Endothelial cell (in vitro differentiated cells): ENCODE data around the gene CNTNAP5. TPM values are rescaled to one million over a fixed set of nuclear protein-coding genes. Genes with fewer than 3 reads are reported as not detected.

Experiments used
- DNase-seq: peaks from one replicate; pipeline ENCODE4 v3.0.0; 2021; ENCODE audit warnings: low spot score
- H3K27ac Mint-ChIP-seq: one replicate; pipeline ENCODE4 v1.8.0; 2021; ENCODE audit warnings: mixed read lengths, inconsistent platforms; ENCODE audit not compliant: unreplicated experiment
- H3K27me3 Mint-ChIP-seq: one replicate; pipeline ENCODE4 v1.8.0; 2021; ENCODE audit warnings: mild to moderate bottlenecking, moderate library complexity, mixed read lengths, inconsistent platforms; ENCODE audit not compliant: unreplicated experiment
- H3K36me3 Mint-ChIP-seq: one replicate; pipeline ENCODE4 v1.8.0; 2021; ENCODE audit warnings: mild to moderate bottlenecking, low read depth, mixed read lengths, inconsistent platforms; ENCODE audit not compliant: unreplicated experiment
- H3K4me1 Mint-ChIP-seq: one replicate; pipeline ENCODE4 v1.8.0; 2021; ENCODE audit warnings: mild to moderate bottlenecking, mixed read lengths, inconsistent platforms; ENCODE audit not compliant: unreplicated experiment
- H3K4me3 Mint-ChIP-seq: one replicate; pipeline ENCODE4 v1.8.0; 2021; ENCODE audit warnings: mild to moderate bottlenecking, mixed read lengths, inconsistent platforms; ENCODE audit not compliant: unreplicated experiment
- H3K9me3 Mint-ChIP-seq: one replicate; pipeline ENCODE4 v1.8.0; 2021; ENCODE audit warnings: mixed read lengths, inconsistent platforms; ENCODE audit not compliant: unreplicated experiment
- total RNA-seq: library from RNA; stranded (reverse); fragmentation: NEBNext Ultra II Directional; extraction: Animal tissue kit (Norgen Biotek cat#: 25700); gene quantifications from one replicate; pipeline ENCODE4 v1.2.1, GENCODE V29; 2021; ENCODE audit not compliant: unreplicated experiment
- TF ChIP-seq, protein P1 (sequence below): fragments of 200-600 bp; sonication (generic); IDR thresholded peaks from one replicate; pipeline ENCODE4 v1.5.0; 2021; ENCODE audit warnings: antibody characterized with exemption; ENCODE audit not compliant: unreplicated experiment

The CNTNAP5 gene
- total RNA-seq, 1 donor from 2014 or later: 5.0 TPM

DNA sequence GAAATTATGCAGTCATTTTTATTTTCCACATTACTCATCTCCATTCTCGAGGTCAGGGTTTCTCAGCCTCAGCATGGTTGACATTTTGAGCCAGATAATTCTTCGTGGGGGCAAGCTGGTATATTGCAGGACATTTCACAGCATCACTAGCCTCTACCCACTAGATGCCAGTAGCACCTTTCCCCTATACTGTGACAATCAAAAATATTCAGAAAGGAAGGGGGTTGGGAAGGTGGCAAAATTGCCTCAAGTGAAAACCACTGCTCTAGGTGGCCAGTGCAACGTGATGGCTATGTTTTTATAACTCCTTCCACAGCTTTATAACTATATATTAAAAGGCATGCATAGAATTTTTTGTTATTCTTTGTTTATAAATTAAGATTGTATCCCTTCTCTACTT, 294.5 kb downstream of the CNTNAP5 start:
- Mint-ChIP-seq H3K9me3 (no peaks in the 10 kb centered on the region), H3K4me3 (no peak overlapping the region), H3K4me1 (peaks cover 16% of the 10 kb centered on the region), H3K27me3 (peaks cover 3% of the 10 kb centered on the region), H3K36me3 (no peaks in the 10 kb centered on the region), H3K27ac (no peak overlapping the region)
- no peak for DNase-seq
- TF ChIP-seq, protein P1, sequence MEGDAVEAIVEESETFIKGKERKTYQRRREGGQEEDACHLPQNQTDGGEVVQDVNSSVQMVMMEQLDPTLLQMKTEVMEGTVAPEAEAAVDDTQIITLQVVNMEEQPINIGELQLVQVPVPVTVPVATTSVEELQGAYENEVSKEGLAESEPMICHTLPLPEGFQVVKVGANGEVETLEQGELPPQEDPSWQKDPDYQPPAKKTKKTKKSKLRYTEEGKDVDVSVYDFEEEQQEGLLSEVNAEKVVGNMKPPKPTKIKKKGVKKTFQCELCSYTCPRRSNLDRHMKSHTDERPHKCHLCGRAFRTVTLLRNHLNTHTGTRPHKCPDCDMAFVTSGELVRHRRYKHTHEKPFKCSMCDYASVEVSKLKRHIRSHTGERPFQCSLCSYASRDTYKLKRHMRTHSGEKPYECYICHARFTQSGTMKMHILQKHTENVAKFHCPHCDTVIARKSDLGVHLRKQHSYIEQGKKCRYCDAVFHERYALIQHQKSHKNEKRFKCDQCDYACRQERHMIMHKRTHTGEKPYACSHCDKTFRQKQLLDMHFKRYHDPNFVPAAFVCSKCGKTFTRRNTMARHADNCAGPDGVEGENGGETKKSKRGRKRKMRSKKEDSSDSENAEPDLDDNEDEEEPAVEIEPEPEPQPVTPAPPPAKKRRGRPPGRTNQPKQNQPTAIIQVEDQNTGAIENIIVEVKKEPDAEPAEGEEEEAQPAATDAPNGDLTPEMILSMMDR: no peak

DNA sequence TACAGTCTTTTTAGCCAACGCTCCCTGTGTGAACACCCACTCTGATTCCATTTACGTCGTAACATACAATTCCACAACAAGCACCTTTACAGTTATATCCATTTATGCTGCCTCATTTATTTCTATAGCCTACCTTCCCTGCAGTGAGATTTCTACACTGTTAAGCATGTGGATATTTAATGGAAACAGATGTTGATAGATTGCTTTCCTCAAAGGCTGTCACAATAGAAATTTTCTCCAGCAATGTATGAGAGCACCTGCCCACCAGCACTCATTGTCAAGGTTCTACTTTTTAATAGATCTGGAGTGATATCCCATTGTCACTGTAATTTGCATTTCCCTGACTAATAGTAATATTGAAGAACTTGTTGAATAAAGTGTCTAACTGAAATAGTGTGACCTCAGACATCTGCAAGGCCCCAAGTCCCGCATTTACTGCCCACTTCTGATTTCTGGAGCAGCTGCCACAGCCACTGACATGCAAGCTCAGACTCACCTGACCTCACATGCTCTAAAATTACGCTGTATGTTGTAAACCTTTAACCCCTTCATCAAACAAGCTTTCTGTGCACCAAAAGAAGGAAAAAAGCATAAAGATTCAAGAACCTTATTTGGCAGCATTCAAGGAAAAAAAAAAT, 295.1 kb downstream of the CNTNAP5 start:
- Mint-ChIP-seq H3K9me3 (no peaks in the 10 kb centered on the region), H3K27ac (no peak overlapping the region), H3K27me3 (peaks cover 3% of the 10 kb centered on the region), H3K4me3 (no peak overlapping the region), H3K4me1 (peaks cover 16% of the 10 kb centered on the region), H3K36me3 (no peaks in the 10 kb centered on the region)
- no peak for DNase-seq
- TF ChIP-seq, protein P1: no peak

GRCh38 chr2:124323321-124323720, 298.2 kb downstream of the CNTNAP5 start:
- DNase-seq: no peak
- Mint-ChIP-seq H3K27ac (no peak overlapping the region), H3K4me1 (peaks cover 10% of the 10 kb centered on the region), H3K9me3 (no peaks in the 10 kb centered on the region), H3K36me3 (no peaks in the 10 kb centered on the region), H3K27me3 (peaks cover 3% of the 10 kb centered on the region), H3K4me3 (no peak overlapping the region)
- TF ChIP-seq, protein P1: no peak

DNA sequence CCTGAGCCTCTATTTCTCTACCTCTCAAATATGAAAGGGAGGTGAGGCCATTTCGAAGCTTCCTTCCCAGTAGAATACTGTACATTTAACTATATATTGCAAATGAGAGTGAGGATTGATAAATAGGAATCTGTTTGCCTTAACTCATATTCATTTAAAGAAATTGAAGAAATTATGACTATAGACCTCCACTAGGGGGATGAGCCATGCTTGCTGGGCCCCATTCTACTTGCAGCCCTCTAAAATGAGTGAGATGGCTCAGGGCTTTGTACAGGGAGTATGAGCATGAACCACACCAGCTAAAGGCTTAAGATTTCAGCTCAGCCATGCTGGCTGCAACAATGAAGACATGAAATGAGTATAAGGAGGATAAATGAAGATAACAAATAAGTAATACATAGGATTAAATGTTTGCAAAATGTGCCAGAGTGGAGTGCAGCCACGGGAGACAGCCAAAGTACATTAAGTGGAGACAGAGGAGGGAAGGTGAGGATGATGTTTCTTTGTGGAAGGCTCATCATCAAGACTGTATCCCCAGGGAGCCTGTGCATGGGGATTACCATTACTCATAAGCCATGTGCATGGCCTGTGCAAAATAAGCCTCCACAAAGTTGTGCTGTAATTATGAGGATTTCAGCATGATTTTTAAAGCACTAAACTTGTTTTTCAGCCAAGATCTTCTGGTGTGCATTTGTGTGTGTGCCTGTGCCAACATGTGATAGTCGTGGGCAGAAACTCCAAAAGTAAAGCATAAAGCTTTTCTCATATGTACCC, 300.8 kb downstream of the CNTNAP5 start:
- Mint-ChIP-seq H3K27ac (no peak overlapping the region), H3K36me3 (no peaks in the 10 kb centered on the region), H3K9me3 (no peaks in the 10 kb centered on the region), H3K4me3 (no peak overlapping the region), H3K4me1 (peaks cover 13% of the 10 kb centered on the region), H3K27me3 (peaks cover 2% of the 10 kb centered on the region)
- TF ChIP-seq, protein P1: peak; percentile 63
- no peak for DNase-seq

- Mint-ChIP-seq H3K4me3 (no peak overlapping the region), H3K27ac (no peak overlapping the region)
These were observed 302.2 kb downstream of the CNTNAP5 start for GRCh38 chr2:124327303-124327702.

More at GRCh38 chr2:124327303-124327702, 302.2 kb downstream of the CNTNAP5 start:
- H3K36me3 Mint-ChIP-seq: no peaks in the 10 kb centered on the region
- DNase-seq: no peak
- H3K9me3 Mint-ChIP-seq: no peaks in the 10 kb centered on the region
- peaks cover 12% of the 10 kb centered on the region for H3K4me1 Mint-ChIP-seq
- TF ChIP-seq, protein P1: no peak
- peaks cover 2% of the 10 kb centered on the region for H3K27me3 Mint-ChIP-seq
